22Rv1 (cell line): ENCODE results near the gene NTPCR.

Experiments used
- H3K27ac ChIP-seq: fragments of 450-650 bp; 2 replicates; pipeline ENCODE4 v1.5.1; 2017
- CTCF ChIP-seq: fragments of 450-650 bp; IDR thresholded peaks from 2 replicates; pipeline ENCODE4 v1.5.1; 2017; ENCODE audit warnings: mild to moderate bottlenecking
- ZFX ChIP-seq: fragments of 450-650 bp; IDR thresholded peaks from 2 replicates; pipeline ENCODE4 v1.6.1; 2017; ENCODE audit warnings: antibody characterized with exemption, borderline replicate concordance

NTPCR gene

DNA sequence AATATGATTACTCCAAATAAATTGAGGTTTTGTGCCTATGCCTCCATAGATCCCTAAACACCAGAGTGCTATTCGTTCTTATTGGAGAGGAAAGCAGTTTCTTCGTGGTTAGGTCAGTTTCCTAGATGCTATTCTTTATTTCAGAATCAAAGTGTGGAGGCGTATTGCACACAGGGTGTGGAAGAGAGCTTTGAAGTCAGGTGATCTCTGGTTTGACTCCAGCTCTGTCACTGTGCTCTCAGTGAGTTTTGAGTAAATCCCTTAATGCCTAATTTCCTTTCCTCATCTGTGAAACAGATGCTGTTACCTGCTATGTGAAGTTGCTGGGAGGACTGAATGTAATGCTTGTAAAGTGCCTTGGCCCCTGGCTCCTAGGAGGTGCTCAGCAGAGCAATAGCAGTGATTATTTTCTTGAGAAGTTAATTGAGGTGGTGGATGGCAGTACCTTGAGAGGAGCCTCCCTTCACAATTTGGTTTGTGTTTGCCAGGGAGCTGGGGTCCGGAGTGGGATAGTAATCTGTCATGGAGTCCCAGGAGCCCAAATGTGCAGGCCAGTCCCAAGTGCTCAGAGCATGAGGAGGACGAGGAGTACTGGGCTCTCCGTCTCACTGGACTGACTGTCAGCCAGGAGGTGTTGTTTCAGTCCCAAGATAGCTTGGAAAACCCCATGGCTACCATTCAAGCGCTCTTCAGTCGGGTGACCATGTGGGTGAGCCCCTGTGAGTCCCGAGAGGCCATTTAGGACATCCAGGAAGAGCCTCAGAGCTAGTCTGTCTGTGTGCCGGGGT lies 14.9 kb downstream of the NTPCR start:
- no peak overlapping the region for H3K27ac ChIP-seq
- TF ChIP-seq CTCF, result no peak
- no peak for TF ChIP-seq ZFX

DNA sequence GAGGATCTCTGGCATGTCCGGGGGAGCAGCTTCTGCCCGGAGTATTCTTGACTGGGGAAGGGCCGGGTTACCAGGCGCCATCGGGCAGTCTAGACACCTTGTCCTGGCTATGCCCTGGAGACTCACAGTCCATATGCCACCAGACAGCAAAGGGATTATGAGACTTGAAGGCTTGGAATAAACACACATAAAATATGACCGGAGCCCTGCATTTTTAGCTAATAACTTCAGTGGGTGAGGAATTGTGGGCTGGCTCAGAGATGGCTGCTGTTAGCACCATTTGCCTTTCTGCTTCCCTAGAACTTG lies 15.5 kb downstream of the NTPCR start:
- TF ChIP-seq ZFX (no peak), CTCF (no peak)

GRCh38 chr1:232966663-232967062 lies 16.3 kb downstream of the NTPCR start:
- no peak for TF ChIP-seq CTCF
- no peak for TF ChIP-seq ZFX
- H3K27ac ChIP-seq, result no peak overlapping the region

More for the DNA sequence above, 15.5 kb downstream of the NTPCR start:
- no peak overlapping the region for H3K27ac ChIP-seq

DNA sequence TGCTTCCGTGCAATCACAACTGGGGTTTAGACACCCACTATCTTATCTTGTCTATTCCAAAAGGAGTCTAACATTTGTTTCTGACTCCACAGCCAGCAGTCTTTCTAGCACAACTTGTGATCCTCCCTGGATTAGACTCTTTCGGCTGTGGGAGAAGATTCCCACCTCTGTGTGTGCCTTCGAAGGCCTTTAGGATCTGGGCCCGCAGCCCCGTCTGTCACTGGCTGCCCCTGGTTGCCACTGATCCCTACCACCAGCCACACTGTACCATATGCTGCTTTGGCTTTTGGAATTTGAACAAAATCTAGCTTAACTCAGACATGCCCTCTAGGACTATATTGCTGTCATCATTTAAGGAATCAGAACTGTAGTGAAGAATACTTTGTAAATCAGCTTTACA lies 18.0 kb downstream of the NTPCR start:
- H3K27ac ChIP-seq, result no peak overlapping the region
- no peak for TF ChIP-seq ZFX
- no peak for TF ChIP-seq CTCF

- no peak overlapping the region for H3K27ac ChIP-seq
- TF ChIP-seq ZFX (no peak), CTCF (no peak)
Observed at GRCh38 chr1:232968965-232969364, 18.6 kb downstream of the NTPCR start.

- no peak overlapping the region for H3K27ac ChIP-seq
- no peak for TF ChIP-seq CTCF
Observed at GRCh38 chr1:232969799-232970198, 19.4 kb downstream of the NTPCR start.

GRCh38 chr1:232970508-232970907 lies 20.1 kb downstream of the NTPCR start:
- no peak for TF ChIP-seq CTCF
- TF ChIP-seq ZFX, result no peak
- H3K27ac ChIP-seq, result no peak overlapping the region
